HUES64 (cell line): ENCODE results near the gene DCUN1D4.

Experiments
- H3K27ac ChIP-seq: 2 replicates; pipeline ENCODE4 v1.7.0; 2013; ENCODE audit warnings: low read depth, low read length, inconsistent platforms
- H3K27me3 ChIP-seq: 2 replicates; pipeline ENCODE4 v1.6.1; 2013; ENCODE audit warnings: mild to moderate bottlenecking, low read length; ENCODE audit not compliant: insufficient read depth
- H3K36me3 ChIP-seq: 2 replicates; pipeline ENCODE4 v1.6.1; 2013; ENCODE audit warnings: mild to moderate bottlenecking, low read length; ENCODE audit not compliant: insufficient read depth
- H3K4me1 ChIP-seq: 2 replicates; pipeline ENCODE4 v1.6.1; 2013; ENCODE audit warnings: mild to moderate bottlenecking, low read length, moderate library complexity; ENCODE audit not compliant: insufficient read depth
- H3K4me3 ChIP-seq: 2 replicates; pipeline ENCODE4 v1.5.1; 2013; ENCODE audit warnings: mild to moderate bottlenecking, low read length, moderate library complexity
- H3K9ac ChIP-seq: 2 replicates; pipeline ENCODE4 v1.6.1; 2013; ENCODE audit warnings: mild to moderate bottlenecking, low read depth, low read length
- H3K9me3 ChIP-seq: 2 replicates; pipeline ENCODE4 v1.6.1; 2013; ENCODE audit warnings: low read depth, low read length; ENCODE audit not compliant: insufficient read depth
- WGBS: fragments of 150-250, 120-280 bp; methylation state at CpG from one replicate; pipeline ENCODE4 v1.1.7; 2013; ENCODE audit warnings: missing lambda C conversion rate; 5-methylcytosine and 5-hydroxymethylcytosine counted together

DCUN1D4 gene

DNA sequence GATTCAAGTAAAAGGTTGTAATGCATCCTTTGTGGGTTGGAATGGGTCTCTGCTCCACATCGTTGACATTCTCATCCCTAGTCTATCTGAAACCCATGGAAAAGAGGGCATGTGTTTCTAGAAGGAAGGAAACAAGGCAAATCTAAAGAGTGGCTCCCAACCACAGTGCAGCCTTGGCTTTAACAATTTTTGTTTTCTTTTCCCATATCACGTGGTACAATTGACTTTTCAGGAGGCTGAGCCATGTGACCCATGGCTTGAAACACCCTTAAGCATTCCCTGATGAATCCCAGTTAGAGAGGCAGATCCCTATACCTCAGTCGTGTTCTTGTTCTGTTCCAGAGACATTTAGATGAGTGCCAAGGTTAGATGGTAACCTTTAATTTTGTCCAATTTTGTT, 12.8 kb downstream of the DCUN1D4 start:
- Histone ChIP-seq H3K4me3 (no peak overlapping the region), H3K9me3 (no peaks in the 10 kb centered on the region), H3K27me3 (no peaks in the 10 kb centered on the region), H3K36me3 (peaks cover 1% of the 10 kb centered on the region; the same call in 1 of the 2 replicates), H3K27ac (no peak overlapping the region), H3K9ac (no peak overlapping the region), H3K4me1 (peaks cover 51% of the 10 kb centered on the region)
- WGBS, result 91% methylated on average over 2 of the region's 3 CpGs

DNA sequence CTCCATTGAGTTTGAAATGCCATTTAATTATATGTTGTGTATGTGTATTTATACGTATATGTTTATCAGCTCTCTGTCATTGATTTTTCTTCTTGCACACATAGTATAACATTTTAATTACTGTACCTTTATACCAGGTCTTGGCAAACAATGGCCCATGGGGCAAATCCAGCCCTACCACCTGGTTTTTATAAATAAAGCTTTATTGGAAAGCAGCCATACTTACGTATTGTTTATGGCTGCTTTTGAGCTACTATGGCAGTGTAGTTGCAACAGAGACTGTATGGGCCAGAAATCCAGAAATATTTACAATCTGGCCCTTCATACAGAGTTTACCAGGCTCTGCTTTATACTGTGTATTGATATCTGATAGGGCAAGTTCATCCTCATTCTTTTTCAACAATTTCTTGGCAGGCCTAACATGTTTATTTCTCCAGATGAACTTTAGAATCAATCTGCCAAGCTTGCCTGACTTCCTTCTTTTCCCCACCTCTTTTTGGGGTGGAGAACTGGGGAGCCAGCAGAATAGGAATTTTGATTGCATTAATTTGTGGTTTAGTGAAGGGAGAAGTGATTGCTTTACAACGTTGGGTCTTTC, 15.8 kb downstream of the DCUN1D4 start:
- H3K27me3 ChIP-seq, result no peaks in the 10 kb centered on the region
- no peak overlapping the region for H3K4me3 ChIP-seq
- H3K27ac ChIP-seq, result no peak overlapping the region
- H3K36me3 ChIP-seq, result peaks cover 9% of the 10 kb centered on the region
- peaks cover 34% of the 10 kb centered on the region for H3K4me1 ChIP-seq
- 100% methylated on average over 2 of the region's 3 CpGs for WGBS
- H3K9me3 ChIP-seq, result no peaks in the 10 kb centered on the region
- H3K9ac ChIP-seq, result no peak overlapping the region

DNA sequence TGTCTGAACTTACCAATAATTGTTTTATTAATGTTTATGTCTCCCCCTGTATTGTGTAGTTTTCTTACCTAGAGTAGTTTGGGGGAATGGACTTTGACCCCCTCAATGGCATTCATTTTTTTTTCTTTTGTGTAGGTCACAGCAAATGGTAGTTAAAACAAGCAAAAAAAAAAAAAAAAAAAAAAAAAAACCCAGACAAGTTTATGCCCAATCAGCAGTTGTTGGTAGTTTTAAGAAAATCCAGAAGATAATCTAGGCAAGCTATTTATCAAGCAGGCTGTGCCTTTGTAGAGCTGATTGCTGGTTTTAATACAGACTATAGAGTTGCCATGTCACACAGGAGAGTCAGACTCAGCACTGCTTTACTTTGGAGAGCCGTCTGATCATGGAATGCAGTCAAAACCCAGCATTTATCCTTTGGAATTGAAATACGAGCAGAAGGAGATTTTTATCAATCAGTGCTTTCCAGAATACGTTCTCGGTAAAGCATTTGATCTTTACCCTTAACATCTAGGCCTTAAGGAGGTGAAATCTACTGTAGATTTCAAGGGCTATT, 16.6 kb downstream of the DCUN1D4 start:
- H3K27me3 ChIP-seq, result no peaks in the 10 kb centered on the region
- H3K9ac ChIP-seq, result no peak overlapping the region
- H3K27ac ChIP-seq, result no peak overlapping the region
- no peak overlapping the region for H3K4me3 ChIP-seq
- no peaks in the 10 kb centered on the region for H3K9me3 ChIP-seq
- H3K4me1 ChIP-seq, result peaks cover 27% of the 10 kb centered on the region
- WGBS, result 88% methylated on average over 4 of the region's 4 CpGs
- H3K36me3 ChIP-seq, result peaks cover 18% of the 10 kb centered on the region

DNA sequence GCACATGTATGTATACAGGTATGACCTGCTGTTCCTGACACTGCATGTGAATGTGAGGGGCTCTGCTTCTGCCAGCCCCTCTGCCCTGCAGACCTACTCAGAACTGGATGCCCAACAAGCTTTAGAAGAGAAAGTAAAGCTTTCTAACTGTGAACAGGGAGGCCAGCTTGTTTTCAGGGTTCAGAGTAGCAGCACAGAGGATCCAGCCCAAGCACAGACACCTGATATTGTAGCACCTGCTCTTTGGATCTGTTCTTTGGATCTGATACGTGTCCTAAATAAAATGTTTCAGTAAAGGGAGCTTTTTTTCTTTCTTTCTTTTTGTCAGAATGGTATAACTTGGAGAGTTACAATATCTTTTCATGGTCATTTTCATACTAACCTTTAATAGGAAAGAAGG, 19.2 kb downstream of the DCUN1D4 start:
- Histone ChIP-seq H3K4me3 (no peak overlapping the region), H3K4me1 (peaks cover 20% of the 10 kb centered on the region), H3K9me3 (no peaks in the 10 kb centered on the region), H3K36me3 (peaks cover 44% of the 10 kb centered on the region), H3K27ac (no peak overlapping the region), H3K27me3 (no peaks in the 10 kb centered on the region), H3K9ac (no peak overlapping the region)
- WGBS, result 100% methylated on average over 1 of the region's 1 CpG

DNA sequence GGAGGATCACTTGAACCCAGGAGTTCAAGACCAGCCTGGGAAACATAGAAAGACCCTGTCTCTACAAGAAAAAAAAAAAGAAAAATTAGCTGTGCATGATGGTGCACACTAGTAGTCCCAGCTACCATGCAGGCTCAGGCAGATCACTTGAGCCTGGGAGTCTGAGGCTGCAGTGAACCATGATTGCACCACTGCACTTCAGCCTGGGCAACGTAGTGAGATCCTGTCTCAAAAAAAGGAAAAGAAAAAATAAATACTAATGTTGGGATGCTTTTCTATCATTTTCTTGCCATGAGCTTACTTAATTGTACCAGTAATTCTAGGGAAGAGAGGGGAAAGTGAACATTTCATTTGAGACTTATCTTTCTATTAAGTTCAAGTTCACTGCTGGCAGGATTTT, 19.8 kb downstream of the DCUN1D4 start:
- Histone ChIP-seq H3K27ac (no peak overlapping the region), H3K9ac (no peak overlapping the region), H3K27me3 (no peaks in the 10 kb centered on the region), H3K36me3 (peaks cover 50% of the 10 kb centered on the region), H3K4me3 (no peak overlapping the region), H3K4me1 (peaks cover 20% of the 10 kb centered on the region), H3K9me3 (no peaks in the 10 kb centered on the region)
- WGBS, result 100% methylated on average over 1 of the region's 1 CpG

DNA sequence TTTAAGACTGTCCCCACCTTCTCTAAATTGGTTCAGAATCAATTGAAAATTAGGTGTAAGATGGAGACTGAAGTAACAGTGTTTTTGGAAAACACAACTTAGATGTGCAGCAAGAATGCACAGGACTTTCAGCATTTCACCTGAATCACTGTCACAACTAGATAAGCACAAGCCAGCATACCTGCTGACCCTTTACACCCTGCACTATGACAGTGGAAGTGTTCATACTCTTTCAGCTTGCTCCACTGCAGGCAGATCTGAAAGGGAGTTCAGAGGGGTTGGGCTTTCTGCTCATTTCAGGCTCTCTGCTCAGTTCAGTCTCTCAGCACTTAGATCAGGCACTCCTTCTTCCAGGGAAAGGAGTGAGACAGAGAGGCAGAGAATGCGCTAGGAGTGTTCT, 22.8 kb downstream of the DCUN1D4 start:
- Histone ChIP-seq H3K36me3 (peaks cover 64% of the 10 kb centered on the region), H3K27ac (no peak overlapping the region), H3K4me3 (no peak overlapping the region), H3K4me1 (peaks cover 13% of the 10 kb centered on the region; the same call in 1 of the 2 replicates), H3K9me3 (no peaks in the 10 kb centered on the region), H3K9ac (no peak overlapping the region), H3K27me3 (no peaks in the 10 kb centered on the region)
- no CpG with 5 or more reads among the region's 1 CpG for WGBS

DNA sequence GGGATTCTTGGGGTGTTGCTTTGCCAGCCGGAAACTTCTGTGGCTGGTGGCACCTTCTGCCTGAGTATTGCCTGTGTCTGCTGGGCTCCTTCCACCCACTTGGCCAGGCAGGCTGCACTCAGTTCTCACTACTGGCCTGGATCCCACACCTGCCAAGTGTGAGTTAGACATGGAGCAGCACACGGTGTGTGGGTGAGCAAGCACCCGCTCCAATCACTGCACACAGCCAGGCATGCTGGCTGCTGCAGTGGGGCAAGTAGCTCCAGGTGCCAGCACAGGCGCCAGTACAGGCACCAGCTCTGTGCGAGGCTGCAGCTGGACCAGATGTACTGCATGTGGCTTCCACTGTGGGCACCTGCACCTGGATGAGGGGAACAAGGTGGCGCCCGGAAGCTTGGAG, 23.9 kb downstream of the DCUN1D4 start:
- H3K4me1 ChIP-seq, result peaks cover 5% of the 10 kb centered on the region; the same call in 1 of the 2 replicates
- H3K4me3 ChIP-seq, result no peak overlapping the region
- H3K27me3 ChIP-seq, result no peaks in the 10 kb centered on the region
- no peak overlapping the region for H3K9ac ChIP-seq
- 97% methylated on average over 7 of the region's 7 CpGs for WGBS
- peaks cover 67% of the 10 kb centered on the region for H3K36me3 ChIP-seq
- H3K27ac ChIP-seq, result no peak overlapping the region
- no peaks in the 10 kb centered on the region for H3K9me3 ChIP-seq

DNA sequence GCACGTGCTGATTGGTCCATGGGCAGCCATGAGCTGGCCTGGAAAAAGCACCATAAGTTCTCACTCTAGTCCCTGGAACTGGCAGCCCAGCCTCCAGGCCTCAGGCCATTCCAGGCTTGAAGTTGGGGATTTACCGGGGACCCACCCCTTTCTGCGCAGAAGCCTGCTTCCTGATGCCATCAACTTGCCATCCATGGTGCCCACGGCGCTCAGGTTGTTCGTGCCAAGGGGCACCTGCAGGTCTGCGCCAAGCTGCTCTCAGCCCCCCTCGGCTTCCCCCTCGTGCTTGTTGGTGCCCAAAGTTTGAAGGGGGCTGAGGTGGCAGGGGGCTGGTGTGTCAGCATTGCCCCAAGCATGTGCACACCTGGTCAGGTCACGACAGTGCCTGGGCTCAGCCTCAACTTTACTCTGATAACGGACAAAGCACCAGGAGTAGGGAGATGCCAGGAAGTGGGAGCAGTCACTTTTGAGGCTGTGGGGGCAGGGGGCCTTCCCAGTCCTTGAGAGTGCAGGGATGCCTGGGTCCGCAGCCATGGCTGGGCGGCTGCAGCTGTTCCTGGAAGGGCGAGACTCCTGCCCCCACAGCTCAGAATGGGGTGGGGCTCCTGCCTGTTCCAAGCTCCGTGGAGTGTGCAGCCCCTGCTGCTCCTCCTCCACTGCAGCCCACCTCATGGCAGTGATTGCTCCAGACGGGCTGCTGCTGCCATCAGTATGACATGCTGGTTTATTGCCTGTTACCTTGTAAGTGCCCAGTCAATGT, 24.9 kb downstream of the DCUN1D4 start:
- H3K4me3 ChIP-seq, result no peak overlapping the region
- peaks cover 74% of the 10 kb centered on the region for H3K36me3 ChIP-seq
- H3K27ac ChIP-seq, result no peak overlapping the region
- no peak overlapping the region for H3K9ac ChIP-seq
- H3K4me1 ChIP-seq, result no peaks in the 10 kb centered on the region
- 95% methylated on average over 16 of the region's 16 CpGs for WGBS
- H3K27me3 ChIP-seq, result no peaks in the 10 kb centered on the region
- no peaks in the 10 kb centered on the region for H3K9me3 ChIP-seq

DNA sequence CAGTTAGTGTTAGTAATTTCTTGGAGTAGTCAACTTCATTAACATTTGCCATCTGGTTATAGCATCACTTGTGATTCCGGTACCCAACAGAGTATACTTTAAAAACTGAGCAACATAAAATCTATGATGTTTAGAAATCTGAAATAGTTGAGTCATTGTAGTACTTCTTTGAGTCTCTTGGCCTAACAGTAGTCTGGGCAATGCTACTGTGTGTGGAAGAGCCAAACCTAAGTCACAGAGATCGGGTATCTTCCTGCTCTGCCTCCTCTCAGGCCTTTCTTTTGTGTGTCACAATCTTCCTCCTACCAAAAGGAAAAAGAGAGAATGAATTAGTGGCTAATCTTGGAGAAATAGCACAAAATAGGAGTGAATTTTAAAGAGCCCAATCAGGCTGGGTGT, 25.5 kb downstream of the DCUN1D4 start:
- WGBS, result 100% methylated on average over 1 of the region's 2 CpGs

DNA sequence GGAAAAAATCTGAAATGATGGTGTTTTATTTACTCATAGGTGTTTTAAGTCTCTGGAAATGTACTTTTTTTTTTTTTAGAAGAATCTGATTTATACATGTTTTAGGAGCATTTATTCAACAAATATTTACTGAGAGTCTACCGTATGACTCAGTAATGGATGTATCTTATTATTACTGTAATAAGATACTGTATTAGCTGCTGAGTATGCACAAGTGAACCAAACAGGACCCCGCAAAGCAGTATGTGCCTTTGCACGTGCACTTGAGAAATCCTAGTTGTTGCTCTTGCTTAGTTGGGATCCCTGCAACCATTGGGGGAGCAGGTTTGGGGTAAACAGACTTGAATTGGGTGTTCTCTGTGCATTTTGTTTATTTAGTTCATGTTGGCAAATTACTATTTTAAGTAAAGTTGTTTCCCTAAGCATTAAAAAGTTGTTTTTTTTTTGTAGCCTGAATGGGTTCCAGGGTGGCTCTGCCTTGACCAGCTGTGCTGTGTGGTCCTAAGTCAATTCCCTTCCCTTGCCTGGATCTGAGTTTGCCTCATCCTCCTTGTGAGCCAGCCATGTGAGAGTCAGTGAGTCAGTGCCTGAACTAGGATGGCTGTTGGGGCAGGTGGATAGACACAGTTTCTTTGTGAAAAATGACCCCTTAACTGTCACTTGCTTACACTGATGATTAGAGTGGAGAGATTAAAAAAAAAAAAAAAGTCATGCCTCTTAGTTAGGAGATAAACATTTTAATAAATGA, 27.7 kb downstream of the DCUN1D4 start:
- no peak overlapping the region for H3K4me3 ChIP-seq
- no peaks in the 10 kb centered on the region for H3K27me3 ChIP-seq
- WGBS, result 96% methylated on average over 2 of the region's 3 CpGs
- no peaks in the 10 kb centered on the region for H3K4me1 ChIP-seq
- no peak overlapping the region for H3K9ac ChIP-seq
- peaks cover 77% of the 10 kb centered on the region for H3K36me3 ChIP-seq
- H3K27ac ChIP-seq, result no peak overlapping the region
- H3K9me3 ChIP-seq, result no peaks in the 10 kb centered on the region

More for the DNA sequence above, 25.5 kb downstream of the DCUN1D4 start:
- Histone ChIP-seq H3K27me3 (no peaks in the 10 kb centered on the region), H3K9ac (no peak overlapping the region), H3K4me3 (no peak overlapping the region), H3K4me1 (no peaks in the 10 kb centered on the region), H3K36me3 (peaks cover 77% of the 10 kb centered on the region), H3K27ac (no peak overlapping the region), H3K9me3 (no peaks in the 10 kb centered on the region)
